Embryonic facial prominence (tissue), 1 donor: ENCODE results near the gene NOTCH2NLA.
"Not testable (repeated sequence)": the region's sequence is repeated elsewhere in the genome, so short reads cannot be mapped to it uniquely, and the experiment has no call there.

Experiments used
- DNase-seq: peaks from one replicate; pipeline ENCODE4 v3.0.0-alpha.2; 2016; ENCODE audit errors: extremely low spot score

The NOTCH2NLA gene

DNA sequence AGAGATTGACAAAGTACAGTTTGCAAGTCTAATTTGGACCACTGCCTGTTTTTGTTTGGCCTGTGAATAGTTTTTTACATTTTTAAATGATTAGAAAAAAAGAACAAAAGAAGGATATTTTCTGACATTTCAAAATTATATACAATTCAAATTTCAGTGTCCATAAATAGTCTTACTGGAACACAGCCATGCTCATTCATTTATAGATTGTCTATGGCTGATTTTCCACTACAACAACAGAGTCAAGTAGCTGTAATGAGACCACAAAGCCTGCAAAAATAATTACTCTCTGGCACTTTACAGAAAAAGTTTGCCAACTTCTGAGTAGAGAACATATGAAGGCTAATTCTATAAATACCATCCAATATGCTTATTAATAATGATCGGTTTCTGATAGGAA, 61.1 kb downstream of the NOTCH2NLA start:
- not testable (repeated sequence) for DNase-seq

- DNase-seq, result not testable (repeated sequence)
These were observed 61.5 kb downstream of the NOTCH2NLA start for GRCh38 chr1:146167273-146167672.

GRCh38 chr1:146144465-146144864, 84.4 kb downstream of the NOTCH2NLA start, which contains the start of gene NBPF10:
Gene NBPF10 (minus strand): TSS chr1:146144804. CDS start chr1:146144769, 35 bp downstream.
- not testable (repeated sequence) for DNase-seq
